Panc1 (cell line): ENCODE results near the gene TARM1.

Experiments used
- POLR2AphosphoS5 ChIP-seq: IDR thresholded peaks from 2 replicates; pipeline ENCODE4 v1.6.1; 2012; ENCODE audit warnings: mild to moderate bottlenecking, low read depth, low read length, moderate library complexity
- SIN3A ChIP-seq: IDR thresholded peaks from 2 replicates; pipeline ENCODE4 v1.6.1; 2012; ENCODE audit warnings: low read depth, mild to moderate bottlenecking, low read length, moderate library complexity, borderline replicate concordance; ENCODE audit not compliant: insufficient read depth
- TCF7L2 ChIP-seq: IDR thresholded peaks from 2 replicates; pipeline ENCODE4 v1.6.1; 2011; ENCODE audit warnings: mild to moderate bottlenecking, low read depth, low read length, inconsistent platforms
- TF ChIP-seq, protein P1 (sequence below): fragments of 450-650 bp; IDR thresholded peaks from 2 replicates; pipeline ENCODE4 v1.5.1; 2017; ENCODE audit warnings: mild to moderate bottlenecking
- TF ChIP-seq, protein P2 (sequence below), 2 experiments: IDR thresholded peaks; 2 replicates each; pipeline ENCODE4 v1.6.1; 2011 to 2012; ENCODE audit warnings: low read depth in 2 of 2, control low read depth in 1 of 2, low read length in 1 of 2, mild to moderate bottlenecking in 1 of 2, moderate library complexity in 1 of 2; ENCODE audit not compliant: insufficient read depth in 1 of 2

DNA sequence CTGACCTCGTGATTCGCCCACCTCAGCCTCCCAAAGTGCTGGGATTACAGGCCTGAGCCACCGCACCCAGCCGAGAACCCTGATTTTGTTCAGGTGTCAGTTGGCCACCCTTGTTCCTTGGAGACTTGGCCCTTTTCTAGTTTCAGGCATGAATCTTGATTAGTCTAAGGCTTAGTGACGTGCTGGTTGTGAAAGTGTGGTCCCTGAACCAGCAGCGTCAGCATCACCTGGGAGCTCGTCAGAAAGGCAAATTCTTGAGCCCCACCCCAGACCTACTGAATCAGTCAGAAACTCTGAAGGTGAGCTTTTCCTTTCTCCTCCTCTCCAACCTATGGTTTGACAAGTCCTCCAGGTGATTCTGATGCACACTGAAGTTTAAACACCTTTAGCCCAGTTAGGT is 54.5 kb downstream of the TARM1 start:
- TF ChIP-seq, protein P1, sequence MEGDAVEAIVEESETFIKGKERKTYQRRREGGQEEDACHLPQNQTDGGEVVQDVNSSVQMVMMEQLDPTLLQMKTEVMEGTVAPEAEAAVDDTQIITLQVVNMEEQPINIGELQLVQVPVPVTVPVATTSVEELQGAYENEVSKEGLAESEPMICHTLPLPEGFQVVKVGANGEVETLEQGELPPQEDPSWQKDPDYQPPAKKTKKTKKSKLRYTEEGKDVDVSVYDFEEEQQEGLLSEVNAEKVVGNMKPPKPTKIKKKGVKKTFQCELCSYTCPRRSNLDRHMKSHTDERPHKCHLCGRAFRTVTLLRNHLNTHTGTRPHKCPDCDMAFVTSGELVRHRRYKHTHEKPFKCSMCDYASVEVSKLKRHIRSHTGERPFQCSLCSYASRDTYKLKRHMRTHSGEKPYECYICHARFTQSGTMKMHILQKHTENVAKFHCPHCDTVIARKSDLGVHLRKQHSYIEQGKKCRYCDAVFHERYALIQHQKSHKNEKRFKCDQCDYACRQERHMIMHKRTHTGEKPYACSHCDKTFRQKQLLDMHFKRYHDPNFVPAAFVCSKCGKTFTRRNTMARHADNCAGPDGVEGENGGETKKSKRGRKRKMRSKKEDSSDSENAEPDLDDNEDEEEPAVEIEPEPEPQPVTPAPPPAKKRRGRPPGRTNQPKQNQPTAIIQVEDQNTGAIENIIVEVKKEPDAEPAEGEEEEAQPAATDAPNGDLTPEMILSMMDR, result no peak
- no peak for TF ChIP-seq SIN3A
- TF ChIP-seq POLR2AphosphoS5, result no peak
- TF ChIP-seq, protein P2, sequence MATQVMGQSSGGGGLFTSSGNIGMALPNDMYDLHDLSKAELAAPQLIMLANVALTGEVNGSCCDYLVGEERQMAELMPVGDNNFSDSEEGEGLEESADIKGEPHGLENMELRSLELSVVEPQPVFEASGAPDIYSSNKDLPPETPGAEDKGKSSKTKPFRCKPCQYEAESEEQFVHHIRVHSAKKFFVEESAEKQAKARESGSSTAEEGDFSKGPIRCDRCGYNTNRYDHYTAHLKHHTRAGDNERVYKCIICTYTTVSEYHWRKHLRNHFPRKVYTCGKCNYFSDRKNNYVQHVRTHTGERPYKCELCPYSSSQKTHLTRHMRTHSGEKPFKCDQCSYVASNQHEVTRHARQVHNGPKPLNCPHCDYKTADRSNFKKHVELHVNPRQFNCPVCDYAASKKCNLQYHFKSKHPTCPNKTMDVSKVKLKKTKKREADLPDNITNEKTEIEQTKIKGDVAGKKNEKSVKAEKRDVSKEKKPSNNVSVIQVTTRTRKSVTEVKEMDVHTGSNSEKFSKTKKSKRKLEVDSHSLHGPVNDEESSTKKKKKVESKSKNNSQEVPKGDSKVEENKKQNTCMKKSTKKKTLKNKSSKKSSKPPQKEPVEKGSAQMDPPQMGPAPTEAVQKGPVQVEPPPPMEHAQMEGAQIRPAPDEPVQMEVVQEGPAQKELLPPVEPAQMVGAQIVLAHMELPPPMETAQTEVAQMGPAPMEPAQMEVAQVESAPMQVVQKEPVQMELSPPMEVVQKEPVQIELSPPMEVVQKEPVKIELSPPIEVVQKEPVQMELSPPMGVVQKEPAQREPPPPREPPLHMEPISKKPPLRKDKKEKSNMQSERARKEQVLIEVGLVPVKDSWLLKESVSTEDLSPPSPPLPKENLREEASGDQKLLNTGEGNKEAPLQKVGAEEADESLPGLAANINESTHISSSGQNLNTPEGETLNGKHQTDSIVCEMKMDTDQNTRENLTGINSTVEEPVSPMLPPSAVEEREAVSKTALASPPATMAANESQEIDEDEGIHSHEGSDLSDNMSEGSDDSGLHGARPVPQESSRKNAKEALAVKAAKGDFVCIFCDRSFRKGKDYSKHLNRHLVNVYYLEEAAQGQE (IDR thresholded peaks at IDR 0.05; ENCODE audit: insufficient read depth in 1 of 2, low read depth in 2 of 2, low read length in 1 of 2), result no peak
- no peak for TF ChIP-seq TCF7L2
